Right lobe of liver (tissue), 6 donors: Measurements from ENCODE around the gene AGAP4. TPM values are rescaled to one million over a fixed set of nuclear protein-coding genes. Genes with fewer than 3 reads are reported as not detected.
"Not testable (repeated sequence)": the region's sequence is repeated elsewhere in the genome, so short reads cannot be mapped to it uniquely, and the experiment has no call there.

Experiments used
- ATAC-seq, 4 donors: fragments of 200-7000 bp; cut with Tn5 transposase; one replicate each; pipeline ENCODE4 v1.9.1; 2020; ENCODE audit warnings: mild to moderate bottlenecking in 4 of 4, moderate library complexity in 4 of 4
- DNase-seq, 3 donors: peaks; one replicate each; pipeline ENCODE4 v3.0.0-alpha.2; 2020
- H3K27ac ChIP-seq, 3 donors: fragments of 200-600 bp; one replicate each; pipeline ENCODE4 v1.8.0; 2022
- H3K27me3 ChIP-seq, 2 donors: fragments of 200-600 bp; one replicate each; pipeline ENCODE4 v1.8.0; 2022
- H3K36me3 ChIP-seq, 4 donors: fragments of 200-600 bp; sonication (generic) in 1 of 4; one replicate each; pipeline versions ENCODE4 v1.5.1 to v1.8.0; 2017 to 2022; ENCODE audit warnings: control low read depth in 1 of 4
- H3K4me1 ChIP-seq, 4 donors: fragments of 200-600 bp; sonication (generic) in 1 of 4; one replicate each; pipeline versions ENCODE4 v1.5.1 to v1.8.0; 2017 to 2022; ENCODE audit warnings: control low read depth in 1 of 4
- H3K4me3 ChIP-seq, 3 donors: fragments of 200-600 bp; one replicate each; pipeline ENCODE4 v1.8.0; 2022
- H3K9me3 ChIP-seq, 4 donors: fragments of 200-600 bp; sonication (generic) in 1 of 4; one replicate each; pipeline versions ENCODE4 v1.5.1 to v1.8.0; 2017 to 2022; ENCODE audit warnings: control low read depth in 1 of 4
- POLR2A ChIP-seq: fragments of 450-650 bp; IDR thresholded peaks from one replicate; pipeline ENCODE4 v1.6.1; 2017; ENCODE audit warnings: antibody characterized with exemption, mild to moderate bottlenecking
- WGBS: methylation state at CpG from one replicate; pipeline ENCODE4 v1.1.6; 2018; ENCODE audit warnings: low coverage, low lambda C conversion rate; ENCODE audit not compliant: insufficient coverage; ENCODE audit errors: missing lambda C conversion rate; 5-methylcytosine and 5-hydroxymethylcytosine counted together
- intact Hi-C, 2 donors: fragments of 100-400 bp; cut with DNase I; formaldehyde crosslinking; loops; one replicate each; pipeline versions ENCODE4 v1.11.2 to v1.14.1; 2022
- total RNA-seq, 6 experiments: library from RNA; depleted of rRNA in 2 of 6; stranded (reverse); fragments of >200 nt in 2 of 6; fragmentation: NEBNext Ultra II Directional in 3 of 6; extraction: Animal tissue kit (Norgen Biotek cat#: 25700) in 3 of 6; gene quantifications; one replicate each; pipeline versions ENCODE4 v1.1.0 to v1.2.4, GENCODE V29; 2016 to 2023
- TF ChIP-seq, protein P1 (sequence below), 4 donors: fragments of 200-600 bp in 3 of 4; fragments of 450-650 bp in 1 of 4; IDR thresholded peaks; one replicate each; pipeline versions ENCODE4 v1.5.1 to v1.8.0; 2016 to 2022; ENCODE audit warnings: antibody characterized with exemption in 4 of 4, mild to moderate bottlenecking in 2 of 4
- donor health status: DM: no; HTN: yes; CAD: no.
- donor health status: DM: no; HTN: no; CAD: no.
- donor health status: DM: no; HTN: no; CAD: no.
- donor health status: DM: no; HTN: yes; CAD: no.
- donor health status: DM: no; HTN: yes; CAD: no.

Gene AGAP4
- total RNA-seq, 6 experiments from 2014 or later: 4.8 to 13.8 (median 7.5) TPM

DNA sequence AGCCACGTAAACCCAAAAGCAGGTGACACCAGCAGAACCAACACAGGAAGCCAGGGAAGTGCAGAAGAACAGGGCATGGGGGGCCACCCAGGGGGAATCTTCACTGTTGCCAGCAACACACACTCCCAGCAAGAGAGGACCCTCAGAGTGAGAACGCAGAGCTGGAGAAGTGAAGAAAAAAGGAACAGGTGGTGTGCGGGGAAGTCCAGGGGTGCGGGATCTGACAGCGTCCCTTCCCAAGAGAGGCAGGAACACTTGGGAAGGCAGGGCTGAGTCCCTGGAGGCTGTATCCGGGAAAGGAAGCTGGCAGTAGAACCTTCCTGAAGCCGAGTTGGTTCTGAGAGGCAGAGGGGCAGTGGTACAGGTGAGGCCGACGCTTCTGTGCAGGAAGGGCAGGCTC, 27.7 kb downstream of the AGAP4 start:
- no peak overlapping the region for H3K4me3 ChIP-seq
- H3K4me1 ChIP-seq: no peaks in the 10 kb centered on the region
- H3K27ac ChIP-seq: no peak overlapping the region
- no peaks in the 10 kb centered on the region for H3K36me3 ChIP-seq
- 19% methylated on average over 3 of the region's 9 CpGs for WGBS
- no peaks in the 10 kb centered on the region for H3K9me3 ChIP-seq
- DNase-seq: no peak
- TF ChIP-seq, protein P1, sequence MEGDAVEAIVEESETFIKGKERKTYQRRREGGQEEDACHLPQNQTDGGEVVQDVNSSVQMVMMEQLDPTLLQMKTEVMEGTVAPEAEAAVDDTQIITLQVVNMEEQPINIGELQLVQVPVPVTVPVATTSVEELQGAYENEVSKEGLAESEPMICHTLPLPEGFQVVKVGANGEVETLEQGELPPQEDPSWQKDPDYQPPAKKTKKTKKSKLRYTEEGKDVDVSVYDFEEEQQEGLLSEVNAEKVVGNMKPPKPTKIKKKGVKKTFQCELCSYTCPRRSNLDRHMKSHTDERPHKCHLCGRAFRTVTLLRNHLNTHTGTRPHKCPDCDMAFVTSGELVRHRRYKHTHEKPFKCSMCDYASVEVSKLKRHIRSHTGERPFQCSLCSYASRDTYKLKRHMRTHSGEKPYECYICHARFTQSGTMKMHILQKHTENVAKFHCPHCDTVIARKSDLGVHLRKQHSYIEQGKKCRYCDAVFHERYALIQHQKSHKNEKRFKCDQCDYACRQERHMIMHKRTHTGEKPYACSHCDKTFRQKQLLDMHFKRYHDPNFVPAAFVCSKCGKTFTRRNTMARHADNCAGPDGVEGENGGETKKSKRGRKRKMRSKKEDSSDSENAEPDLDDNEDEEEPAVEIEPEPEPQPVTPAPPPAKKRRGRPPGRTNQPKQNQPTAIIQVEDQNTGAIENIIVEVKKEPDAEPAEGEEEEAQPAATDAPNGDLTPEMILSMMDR (IDR thresholded peaks at IDR 0.05): no peak
- no peak for TF ChIP-seq POLR2A
- ATAC-seq: no peak
- intact Hi-C loops: no loop called here
- no peaks in the 10 kb centered on the region for H3K27me3 ChIP-seq

DNA sequence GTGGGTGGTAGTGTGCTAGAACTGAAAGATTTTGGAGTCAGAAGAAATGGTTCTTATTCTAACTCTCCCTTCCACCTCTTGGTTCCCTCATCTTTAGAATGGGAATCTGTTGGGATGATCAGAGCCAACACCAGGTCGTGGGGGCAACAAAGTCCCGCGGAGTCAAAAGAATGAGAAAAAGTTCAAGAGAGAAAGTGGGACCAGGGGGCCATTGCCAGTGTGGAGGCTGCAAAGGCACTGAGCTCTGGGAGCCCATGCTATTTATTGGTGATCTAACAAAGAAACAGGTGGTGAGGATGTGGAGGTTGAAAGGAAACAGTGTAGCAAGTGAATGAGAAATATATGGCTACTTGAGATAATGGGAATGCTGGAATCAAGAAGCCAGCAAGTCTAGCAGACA, 29.4 kb downstream of the AGAP4 start:
- no peak overlapping the region for H3K27ac ChIP-seq
- no peak for TF ChIP-seq POLR2A
- TF ChIP-seq, protein P1 (IDR thresholded peaks at IDR 0.05): no peak
- no peaks in the 10 kb centered on the region for H3K27me3 ChIP-seq
- DNase-seq (no peak), ATAC-seq (no peak)
- no peak overlapping the region for H3K4me3 ChIP-seq
- H3K9me3 ChIP-seq: no peaks in the 10 kb centered on the region
- intact Hi-C loops: no loop called here
- no peaks in the 10 kb centered on the region for H3K36me3 ChIP-seq
- WGBS: 87% methylated on average over 3 of the region's 3 CpGs
- H3K4me1 ChIP-seq: no peaks in the 10 kb centered on the region

DNA sequence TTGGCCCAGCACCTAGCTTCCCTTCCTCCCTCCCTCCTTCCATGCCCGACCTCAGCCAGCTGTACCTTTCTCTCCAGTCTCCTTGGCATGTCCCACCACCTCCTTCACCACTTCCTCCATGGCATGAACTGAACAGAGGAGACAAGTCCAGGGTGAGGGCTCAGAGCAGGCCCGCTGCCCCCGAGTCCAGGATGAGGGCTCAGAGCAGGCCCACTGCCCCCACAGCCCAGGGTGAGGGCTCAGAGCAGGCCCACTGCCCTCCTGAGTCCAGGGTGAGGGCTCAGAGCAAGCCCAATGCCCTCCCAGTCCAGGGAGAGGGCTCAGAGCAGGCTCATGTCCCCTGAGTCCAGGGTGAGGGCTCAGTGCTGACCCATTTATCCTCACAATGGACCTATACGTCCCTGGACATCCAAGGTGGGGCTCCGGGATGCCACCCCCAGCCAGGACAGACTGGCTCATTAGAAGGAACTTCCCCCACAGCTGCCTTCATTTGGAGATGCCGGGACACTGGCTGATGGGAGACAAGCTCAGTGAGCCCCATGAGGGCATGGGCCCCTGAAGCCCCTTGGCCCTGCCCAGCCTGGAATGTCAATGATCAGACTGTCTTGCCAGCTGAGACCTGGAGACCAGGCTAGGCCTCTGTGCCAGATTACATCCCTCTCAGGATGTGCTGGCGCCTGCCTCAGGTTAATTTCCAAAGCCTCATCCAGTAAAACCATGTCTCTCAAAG, 30.0 kb downstream of the AGAP4 start:
- intact Hi-C loops: no loop called here
- Histone ChIP-seq H3K27ac (no peak overlapping the region), H3K4me3 (no peak overlapping the region), H3K9me3 (no peaks in the 10 kb centered on the region), H3K36me3 (no peaks in the 10 kb centered on the region), H3K27me3 (no peaks in the 10 kb centered on the region), H3K4me1 (no peaks in the 10 kb centered on the region)
- TF ChIP-seq, protein P1 (IDR thresholded peaks at IDR 0.05): no peak
- 73% methylated on average over 2 of the region's 7 CpGs for WGBS
- no peak for DNase-seq
- no peak for ATAC-seq

DNA sequence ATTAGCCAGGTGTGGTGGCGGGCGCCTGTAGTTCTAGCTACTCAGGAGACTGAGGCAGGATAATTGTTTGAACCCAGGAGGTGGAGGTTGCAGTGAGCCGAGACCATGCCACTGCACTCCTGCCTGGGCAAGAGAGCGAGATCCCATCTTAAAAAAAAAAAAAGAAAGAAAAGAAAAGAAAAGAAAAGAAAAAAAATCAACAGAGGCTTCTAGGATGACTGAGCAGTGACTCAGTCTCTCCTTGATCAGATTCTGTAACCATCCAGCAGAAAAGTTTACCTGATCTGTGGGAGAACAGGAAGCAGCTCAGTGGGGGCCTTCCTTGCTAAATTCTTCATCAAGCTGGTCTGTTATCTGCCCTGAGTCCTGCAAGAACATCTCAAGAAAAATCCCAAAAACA, 33.2 kb downstream of the AGAP4 start:
- H3K4me3 ChIP-seq, H3K4me1 ChIP-seq, H3K27ac ChIP-seq, H3K36me3 ChIP-seq, ATAC-seq, H3K27me3 ChIP-seq, DNase-seq, intact Hi-C loops, H3K9me3 ChIP-seq: not testable (repeated sequence)
- 100% methylated on average over 2 of the region's 4 CpGs for WGBS

DNA sequence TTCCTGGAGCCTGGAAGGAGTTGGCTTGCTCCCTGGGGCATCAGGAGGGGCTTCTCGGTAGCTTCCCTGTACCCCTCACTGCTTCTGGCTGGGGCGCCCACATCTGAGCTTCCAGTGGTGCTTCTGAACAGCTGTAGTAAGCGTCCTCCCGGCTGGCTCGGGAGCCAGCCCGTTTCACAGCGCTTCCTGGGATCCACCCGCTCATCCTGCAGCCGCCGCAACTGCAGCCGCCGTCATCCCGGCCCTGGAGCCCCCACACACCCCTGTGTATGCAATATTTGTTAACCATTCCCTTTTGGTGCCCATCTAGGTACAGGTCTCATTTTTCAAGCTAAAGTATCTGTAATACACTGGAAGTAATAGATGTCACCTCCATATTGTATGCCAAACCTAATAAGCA, 34.3 kb downstream of the AGAP4 start:
- H3K27ac ChIP-seq, DNase-seq, intact Hi-C loops, H3K27me3 ChIP-seq, H3K4me1 ChIP-seq, ATAC-seq, H3K36me3 ChIP-seq, H3K9me3 ChIP-seq, H3K4me3 ChIP-seq: not testable (repeated sequence)
- 18% methylated on average over 3 of the region's 13 CpGs for WGBS
